GM19351 (cell line): ENCODE data around the gene BTBD18.
A peak's percentile ranks its signal among the peaks of the same experiment; 100 is the strongest.
"Not testable (repeated sequence)": the region's sequence is repeated elsewhere in the genome, so short reads cannot be mapped to it uniquely, and the experiment has no call there.

Source experiments
- ATAC-seq: cut with Tn5 transposase; IDR thresholded peaks from one replicate; pipeline ENCODE4 v1.9.1; 2021; ENCODE audit warnings: mild to moderate bottlenecking, moderate library complexity; ENCODE audit not compliant: unreplicated experiment

BTBD18 gene

GRCh38 chr11:57735619-57736298 is 15.9 kb downstream of the BTBD18 start:
- ATAC-seq, result no peak

DNA sequence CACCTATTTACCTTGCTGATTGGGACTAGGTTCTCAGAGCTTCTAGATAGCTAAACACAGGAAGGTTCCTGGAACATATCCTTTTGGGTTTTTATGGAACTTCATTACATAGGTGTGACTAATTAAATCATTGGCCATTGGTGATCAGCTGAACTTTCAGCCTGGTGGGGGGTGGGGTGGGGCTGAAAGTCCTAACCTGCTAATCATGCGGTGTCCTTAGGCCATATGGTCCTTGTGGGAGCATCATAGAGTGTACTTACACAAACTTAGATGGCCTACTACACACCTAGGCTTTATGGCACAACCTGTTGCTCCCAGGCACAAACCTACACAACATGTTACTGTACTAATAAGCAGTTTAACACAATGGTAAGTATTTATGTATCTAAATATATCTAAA is 19.0 kb downstream of the BTBD18 start:
- no peak for ATAC-seq

- no peak for ATAC-seq
These were observed 22.1 kb downstream of the BTBD18 start for GRCh38 chr11:57729479-57729878.

GRCh38 chr11:57728829-57729228 is 22.8 kb downstream of the BTBD18 start:
- ATAC-seq, result no peak

GRCh38 chr11:57727185-57727584 is 24.4 kb downstream of the BTBD18 start:
- ATAC-seq, result no peak

- not testable (repeated sequence) for ATAC-seq
These were observed 34.9 kb downstream of the BTBD18 start for GRCh38 chr11:57716726-57717125.

DNA sequence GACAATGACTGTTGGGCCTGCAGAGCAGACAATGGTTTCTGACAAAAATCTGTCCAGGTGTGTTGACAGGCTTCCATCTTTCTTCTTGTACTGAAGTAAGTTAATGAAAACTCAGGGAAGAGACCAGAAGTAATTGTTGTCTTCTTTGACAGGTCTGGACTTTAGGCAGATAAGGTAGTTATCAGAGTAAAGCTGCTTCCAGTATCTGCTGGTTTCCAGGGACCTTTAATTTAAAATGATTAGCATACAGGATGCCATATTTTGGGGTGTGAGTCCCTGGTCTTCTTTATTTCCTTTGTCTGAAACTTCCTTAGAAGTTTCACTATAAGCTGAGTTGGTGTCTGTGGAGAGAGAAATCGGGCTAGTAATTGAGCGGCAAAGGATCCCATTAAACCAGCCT is 37.8 kb downstream of the BTBD18 start:
- ATAC-seq, result no peak

- ATAC-seq, result peak; percentile 91
These were observed 39.1 kb downstream of the BTBD18 start, which contains the start of gene TMX2 for GRCh38 chr11:57712256-57713150. TMX2 (plus strand) TSS chr11:57712593; CDS start chr11:57712619, 26 bp downstream.

- ATAC-seq, result peak; percentile 45
These were observed 40.0 kb downstream of the BTBD18 start, which contains the start of gene MED19 for GRCh38 chr11:57711414-57712255. MED19 (minus strand) TSS chr11:57712215; CDS start chr11:57712179, 36 bp downstream.

DNA sequence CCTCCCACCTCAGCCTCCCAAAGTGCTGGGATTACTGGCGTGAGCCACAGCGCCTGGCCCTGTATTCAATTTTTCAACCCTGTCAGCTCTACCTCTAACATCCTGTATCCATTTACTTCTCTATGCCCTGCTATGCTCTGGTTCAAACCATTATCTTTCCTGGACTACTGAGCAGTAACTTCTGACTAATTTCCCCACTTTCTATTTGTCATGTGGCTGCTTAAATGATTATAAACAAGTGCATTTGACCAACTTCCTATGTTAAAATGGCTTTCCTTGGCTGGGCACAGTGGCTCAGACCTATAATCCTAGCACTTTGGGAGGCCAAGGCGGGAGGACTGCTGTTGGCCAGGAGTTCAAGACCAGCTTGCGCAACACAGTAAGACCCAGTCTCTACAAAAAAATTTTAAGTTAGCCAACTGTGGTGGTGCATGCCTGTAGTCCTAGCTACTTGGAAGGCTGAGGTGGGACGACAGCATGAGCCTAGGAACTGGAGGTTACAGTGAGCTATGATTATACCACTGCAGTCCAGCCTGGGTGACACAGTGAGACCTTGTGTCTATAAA is 41.7 kb downstream of the BTBD18 start:
- ATAC-seq, result no peak

GRCh38 chr11:57705432-57705831 is 46.2 kb downstream of the BTBD18 start:
- not testable (repeated sequence) for ATAC-seq

DNA sequence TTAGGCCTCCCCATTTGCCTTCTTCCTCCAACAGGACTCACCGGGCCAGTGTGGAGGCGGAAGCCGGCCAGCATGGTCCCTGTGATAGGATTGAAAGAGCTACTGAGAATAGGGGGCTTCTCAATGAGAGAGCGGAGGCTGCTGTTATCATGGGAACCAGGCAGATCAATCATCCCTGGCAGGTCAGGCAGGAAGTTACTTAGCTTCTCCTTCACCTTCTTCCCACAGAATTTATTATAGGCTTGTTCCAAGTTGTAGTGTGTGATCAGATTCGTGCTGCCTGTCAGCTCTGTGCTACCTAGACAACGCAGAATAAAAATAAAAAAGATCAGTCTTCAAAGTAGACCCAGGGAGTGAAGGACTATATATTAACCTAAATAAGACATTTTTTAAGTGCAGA is 46.7 kb downstream of the BTBD18 start:
- no peak for ATAC-seq

DNA sequence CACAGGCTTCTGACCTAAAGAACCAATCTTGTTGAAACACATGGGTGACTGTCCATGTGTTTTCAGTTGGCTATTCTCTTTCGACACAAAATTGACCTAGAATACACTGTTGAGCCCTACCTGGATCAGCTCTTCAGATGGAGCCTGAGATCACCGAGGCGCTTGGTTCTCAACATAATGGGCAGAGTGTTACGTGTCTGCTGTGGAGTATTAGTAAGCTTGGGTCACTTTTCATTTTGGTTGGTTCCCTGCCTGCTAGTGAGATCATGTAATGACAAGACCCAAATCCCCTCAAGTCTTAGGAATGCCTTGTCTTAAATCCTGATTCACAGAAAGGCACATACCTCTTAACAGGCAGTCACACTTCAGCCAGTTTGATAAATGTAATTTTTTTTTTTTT is 48.3 kb downstream of the BTBD18 start:
- ATAC-seq, result no peak

DNA sequence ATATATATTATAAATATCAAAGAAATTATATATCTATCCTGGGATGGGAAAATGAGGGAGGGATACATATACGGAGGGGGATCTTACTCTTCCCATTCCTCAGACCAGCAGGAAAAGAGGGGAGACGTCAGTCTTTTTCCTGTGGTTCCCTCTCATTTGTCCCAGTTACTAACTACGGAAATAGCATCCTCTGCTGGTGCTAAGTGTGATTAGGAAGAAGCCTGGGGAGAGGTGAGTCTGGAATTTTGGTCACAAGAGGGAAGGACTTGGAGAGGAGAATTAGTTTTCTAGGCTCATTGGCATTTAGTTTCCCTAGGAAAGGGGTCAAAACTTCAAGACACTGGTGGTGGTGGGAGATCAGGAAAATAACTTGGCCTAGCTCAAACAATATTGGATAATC is 51.2 kb downstream of the BTBD18 start:
- no peak for ATAC-seq

GRCh38 chr11:57699813-57700212 is 51.8 kb downstream of the BTBD18 start:
- no peak for ATAC-seq

- no peak for ATAC-seq
These were observed 52.7 kb downstream of the BTBD18 start for GRCh38 chr11:57698843-57699365.
